ENCODE data around the gene TEDDM1.

- TF ChIP-seq CTCF (IDR thresholded peaks at IDR 0.05; ENCODE audit: poor library complexity, severe bottlenecking): no peak
- no peak for TF ChIP-seq POLR2AphosphoS5 (IDR thresholded peaks at IDR 0.05)
- no peak for TF ChIP-seq EZH2 (IDR thresholded peaks at IDR 0.05; ENCODE audit: borderline replicate concordance, insufficient read depth, low read length, poor library complexity, severe bottlenecking)
- no peak for TF ChIP-seq TAF1 (IDR thresholded peaks at IDR 0.05; ENCODE audit: low read depth)
- no peak for TF ChIP-seq REST (IDR thresholded peaks at IDR 0.05; ENCODE audit: borderline replicate concordance)
- TF ChIP-seq RAD21 (conservative IDR thresholded peaks at IDR 0.05): no peak
- no peak for TF ChIP-seq SMC3 (conservative IDR thresholded peaks at IDR 0.05; ENCODE audit: poor library complexity)
Observed at GRCh38 chr1:182383037-182383661, 17.3 kb downstream of the TEDDM1 start.
